ENCODE measurements around the gene RLF.

DNA sequence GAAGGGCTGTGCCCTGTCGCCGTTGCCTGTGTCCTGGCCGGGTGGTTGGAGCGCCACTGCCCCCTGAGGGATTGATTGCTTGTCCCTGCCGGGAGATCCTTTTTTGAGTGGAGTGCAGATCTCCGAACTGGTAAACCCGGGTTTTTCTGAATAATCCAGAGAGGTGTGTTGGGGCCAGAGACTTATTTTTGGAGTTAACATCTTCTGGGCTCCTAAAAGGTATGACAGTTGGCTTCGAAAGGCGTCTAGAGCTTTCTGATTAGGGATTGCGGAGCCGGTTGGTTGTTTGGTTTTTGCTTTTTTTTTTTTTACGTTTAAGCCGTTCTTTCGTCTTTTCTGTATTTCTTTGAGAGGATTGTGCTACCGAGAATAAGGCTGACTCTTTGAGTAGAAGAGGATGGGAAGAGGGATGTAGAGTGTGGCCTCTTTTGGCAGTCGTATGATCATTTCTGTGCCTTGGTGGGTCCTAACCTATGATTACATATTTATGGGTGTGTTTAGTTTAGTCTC, 756 bp downstream of the RLF start:
- no peak for TF ChIP-seq POLR2A (IDR thresholded peaks at IDR 0.05)
- TF ChIP-seq, protein P1, sequence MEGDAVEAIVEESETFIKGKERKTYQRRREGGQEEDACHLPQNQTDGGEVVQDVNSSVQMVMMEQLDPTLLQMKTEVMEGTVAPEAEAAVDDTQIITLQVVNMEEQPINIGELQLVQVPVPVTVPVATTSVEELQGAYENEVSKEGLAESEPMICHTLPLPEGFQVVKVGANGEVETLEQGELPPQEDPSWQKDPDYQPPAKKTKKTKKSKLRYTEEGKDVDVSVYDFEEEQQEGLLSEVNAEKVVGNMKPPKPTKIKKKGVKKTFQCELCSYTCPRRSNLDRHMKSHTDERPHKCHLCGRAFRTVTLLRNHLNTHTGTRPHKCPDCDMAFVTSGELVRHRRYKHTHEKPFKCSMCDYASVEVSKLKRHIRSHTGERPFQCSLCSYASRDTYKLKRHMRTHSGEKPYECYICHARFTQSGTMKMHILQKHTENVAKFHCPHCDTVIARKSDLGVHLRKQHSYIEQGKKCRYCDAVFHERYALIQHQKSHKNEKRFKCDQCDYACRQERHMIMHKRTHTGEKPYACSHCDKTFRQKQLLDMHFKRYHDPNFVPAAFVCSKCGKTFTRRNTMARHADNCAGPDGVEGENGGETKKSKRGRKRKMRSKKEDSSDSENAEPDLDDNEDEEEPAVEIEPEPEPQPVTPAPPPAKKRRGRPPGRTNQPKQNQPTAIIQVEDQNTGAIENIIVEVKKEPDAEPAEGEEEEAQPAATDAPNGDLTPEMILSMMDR (IDR thresholded peaks at IDR 0.05 in 4 of 5, conservative IDR thresholded peaks at IDR 0.05 in 1 of 5), result peak in 1 of 5 experiments; percentile 14
